Thoracic aorta (tissue), 2 donors: ENCODE results near the gene SLC35A4. TPM values are rescaled to one million over a fixed set of nuclear protein-coding genes. Genes with fewer than 3 reads are reported as not detected.

Experiments
- ATAC-seq: fragments of 150-250 bp; one replicate; pipeline ENCODE4 v1.8.0; 2017; ENCODE audit warnings: low read depth; ENCODE audit not compliant: insufficient number of reproducible peaks, low FRiP score
- DNase-seq: peaks from one replicate; pipeline ENCODE4 v3.0.0-alpha.2; 2020; ENCODE audit warnings: low spot score
- H3K27ac ChIP-seq, 2 donors: fragments of 200-600 bp; sonication (generic); 1 replicate in 1 of 2; 2 replicates in 1 of 2; pipeline ENCODE4 v1.5.1; 2016; ENCODE audit warnings: mild to moderate bottlenecking in 2 of 2, moderate library complexity in 2 of 2
- H3K27me3 ChIP-seq: fragments of 200-600 bp; sonication (generic); replicated peaks from 2 replicates; pipeline ENCODE4 v1.6.0; 2016; ENCODE audit warnings: mild to moderate bottlenecking; ENCODE audit not compliant: insufficient read depth
- H3K36me3 ChIP-seq: fragments of 200-600 bp; sonication (generic); one replicate; pipeline ENCODE4 v1.5.1; 2016
- H3K4me1 ChIP-seq, 2 donors: fragments of 200-600 bp; sonication (generic); 1 replicate in 1 of 2; 2 replicates in 1 of 2; pipeline versions ENCODE4 v1.5.1 to v1.6.0; 2016; ENCODE audit warnings: low read depth in 2 of 2, mild to moderate bottlenecking in 1 of 2; ENCODE audit not compliant: control insufficient read depth in 1 of 2
- H3K4me3 ChIP-seq: fragments of 200-600 bp; sonication (generic); 2 replicates; pipeline ENCODE4 v1.5.1; 2016; ENCODE audit warnings: mild to moderate bottlenecking
- H3K9me3 ChIP-seq: fragments of 200-600 bp; sonication (generic); 2 replicates; pipeline ENCODE4 v1.5.1; 2016
- total RNA-seq, 2 donors: library from RNA; depleted of rRNA; stranded (reverse); fragments of >200 nt; gene quantifications; one replicate each; pipeline versions ENCODE4 v1.1.0 to v1.2.3, GENCODE V29; 2016
- TF ChIP-seq, protein P1 (sequence below): fragments of 200-600 bp; sonication (generic); IDR thresholded peaks from one replicate; pipeline ENCODE4 v1.5.1; 2019; ENCODE audit warnings: antibody characterized with exemption

The SLC35A4 gene
- total RNA-seq, 2 donors from 2014 or later, result 21.7 to 40.2 TPM

DNA sequence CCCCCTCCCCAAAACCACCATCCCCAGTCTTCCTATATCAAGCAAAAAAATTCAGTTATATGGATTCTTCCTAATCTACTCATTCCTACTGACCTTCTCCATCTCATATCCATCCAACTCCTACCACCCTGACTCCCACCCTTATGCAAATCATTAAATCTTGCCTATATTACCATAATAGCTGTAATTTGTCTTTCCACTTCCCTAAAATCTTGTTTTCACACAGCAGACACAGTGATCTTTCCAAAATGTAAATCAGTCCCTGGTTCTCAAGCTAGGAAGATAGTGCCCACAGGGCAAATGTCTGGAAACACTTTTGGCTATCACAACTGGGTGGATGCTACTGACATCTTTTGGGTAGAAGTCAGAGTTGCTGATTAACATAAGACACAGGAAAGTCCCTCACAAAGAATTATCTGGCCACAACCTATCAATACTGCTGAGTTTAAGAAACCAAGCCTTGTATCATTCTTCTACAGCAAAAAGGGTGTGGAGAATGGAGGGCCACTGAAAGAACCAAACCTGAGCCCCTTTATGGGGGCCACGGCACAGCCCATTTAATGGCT, 8.8 kb upstream of the SLC35A4 start:
- peak overlapping the region; percentile 79 for H3K4me3 ChIP-seq
- TF ChIP-seq, protein P1, sequence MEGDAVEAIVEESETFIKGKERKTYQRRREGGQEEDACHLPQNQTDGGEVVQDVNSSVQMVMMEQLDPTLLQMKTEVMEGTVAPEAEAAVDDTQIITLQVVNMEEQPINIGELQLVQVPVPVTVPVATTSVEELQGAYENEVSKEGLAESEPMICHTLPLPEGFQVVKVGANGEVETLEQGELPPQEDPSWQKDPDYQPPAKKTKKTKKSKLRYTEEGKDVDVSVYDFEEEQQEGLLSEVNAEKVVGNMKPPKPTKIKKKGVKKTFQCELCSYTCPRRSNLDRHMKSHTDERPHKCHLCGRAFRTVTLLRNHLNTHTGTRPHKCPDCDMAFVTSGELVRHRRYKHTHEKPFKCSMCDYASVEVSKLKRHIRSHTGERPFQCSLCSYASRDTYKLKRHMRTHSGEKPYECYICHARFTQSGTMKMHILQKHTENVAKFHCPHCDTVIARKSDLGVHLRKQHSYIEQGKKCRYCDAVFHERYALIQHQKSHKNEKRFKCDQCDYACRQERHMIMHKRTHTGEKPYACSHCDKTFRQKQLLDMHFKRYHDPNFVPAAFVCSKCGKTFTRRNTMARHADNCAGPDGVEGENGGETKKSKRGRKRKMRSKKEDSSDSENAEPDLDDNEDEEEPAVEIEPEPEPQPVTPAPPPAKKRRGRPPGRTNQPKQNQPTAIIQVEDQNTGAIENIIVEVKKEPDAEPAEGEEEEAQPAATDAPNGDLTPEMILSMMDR, result no peak
- ATAC-seq (no peak), DNase-seq (no peak)
- no peaks in the 10 kb centered on the region for H3K9me3 ChIP-seq
- peaks cover 11% of the 10 kb centered on the region for H3K36me3 ChIP-seq
- no peaks in the 10 kb centered on the region for H3K27me3 ChIP-seq
- peaks cover 20 to 33% of the 10 kb centered on the region in 2 donors for H3K4me1 ChIP-seq
- peak overlapping the region in 1 of 2 donors; percentile 87 for H3K27ac ChIP-seq

DNA sequence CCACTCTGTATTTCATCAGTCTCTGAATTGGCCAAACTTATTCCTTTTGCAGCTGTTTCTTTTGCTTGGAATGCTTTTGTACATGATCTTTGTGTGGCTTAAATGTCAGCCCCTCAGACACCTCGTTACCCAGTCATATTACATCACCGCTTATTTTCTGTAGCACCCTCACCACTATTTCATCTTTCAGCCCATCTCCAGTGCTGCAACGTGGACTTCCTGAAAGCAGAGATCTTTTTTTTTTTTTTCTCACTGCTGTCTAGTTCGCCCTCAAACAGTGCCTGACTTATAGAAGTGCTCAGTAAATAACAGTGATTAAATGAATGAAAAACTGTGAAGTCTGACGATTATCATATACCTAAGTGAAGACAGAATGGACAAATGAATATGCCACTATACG, 8.2 kb upstream of the SLC35A4 start:
- Histone ChIP-seq H3K4me1 (peaks cover 20 to 33% of the 10 kb centered on the region in 2 donors), H3K4me3 (peak overlapping the region; percentile 79), H3K27me3 (no peaks in the 10 kb centered on the region), H3K27ac (peak overlapping the region in 1 of 2 donors; percentile 87), H3K9me3 (no peaks in the 10 kb centered on the region), H3K36me3 (peaks cover 5% of the 10 kb centered on the region)
- TF ChIP-seq, protein P1, result no peak
- no peak for ATAC-seq
- DNase-seq, result no peak

DNA sequence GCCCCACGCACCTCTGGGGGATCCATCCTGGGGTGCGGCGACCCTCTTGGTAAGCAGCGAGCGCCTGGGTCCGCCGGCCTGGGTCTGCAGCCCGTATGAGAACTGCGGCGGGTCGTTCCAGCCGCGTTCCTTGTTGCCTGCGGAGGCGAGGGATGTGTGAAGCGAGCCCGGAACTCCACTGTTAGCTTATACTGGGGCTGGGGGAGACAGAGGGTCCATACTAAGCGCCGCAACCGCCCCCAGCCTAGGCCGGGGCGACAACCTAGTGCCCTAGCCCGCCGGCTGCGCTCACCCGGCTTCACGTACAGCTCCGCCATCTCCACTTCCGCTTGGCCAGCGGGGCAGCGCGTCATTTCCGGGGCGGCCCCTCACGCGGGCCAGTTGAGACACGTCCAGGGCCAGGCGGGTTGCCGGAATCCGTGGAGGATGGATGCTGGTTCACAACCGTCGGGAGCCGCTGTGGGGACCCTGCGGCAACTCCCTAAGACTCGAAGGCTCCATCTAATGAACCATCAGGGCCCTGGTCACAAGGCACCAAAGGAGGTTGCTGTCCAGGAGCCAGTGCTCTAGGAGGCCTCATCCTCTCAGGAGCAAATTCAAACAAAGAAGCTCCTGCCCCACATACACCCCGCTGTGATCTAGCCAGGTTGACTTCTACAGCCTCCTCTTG, 7.4 kb upstream of the SLC35A4 start, which contains the start of gene SRA1:
TSS of gene SRA1 (minus strand) at position 338 of the 670 bp plus-strand sequence. CDS start at position 317, 21 bp downstream.
- no peaks in the 10 kb centered on the region for H3K27me3 ChIP-seq
- ATAC-seq (peak; percentile 71), DNase-seq (peak; percentile 79)
- H3K36me3 ChIP-seq, result no peaks in the 10 kb centered on the region
- TF ChIP-seq, protein P1, result no peak
- no peaks in the 10 kb centered on the region for H3K9me3 ChIP-seq
- H3K4me3 ChIP-seq, result peak within 1 kb of the TSS; percentile 79
- peak within 1 kb of the TSS; percentile 83 to 87 for H3K27ac ChIP-seq
- peaks cover 20 to 36% of the 10 kb centered on the region in 2 donors for H3K4me1 ChIP-seq

DNA sequence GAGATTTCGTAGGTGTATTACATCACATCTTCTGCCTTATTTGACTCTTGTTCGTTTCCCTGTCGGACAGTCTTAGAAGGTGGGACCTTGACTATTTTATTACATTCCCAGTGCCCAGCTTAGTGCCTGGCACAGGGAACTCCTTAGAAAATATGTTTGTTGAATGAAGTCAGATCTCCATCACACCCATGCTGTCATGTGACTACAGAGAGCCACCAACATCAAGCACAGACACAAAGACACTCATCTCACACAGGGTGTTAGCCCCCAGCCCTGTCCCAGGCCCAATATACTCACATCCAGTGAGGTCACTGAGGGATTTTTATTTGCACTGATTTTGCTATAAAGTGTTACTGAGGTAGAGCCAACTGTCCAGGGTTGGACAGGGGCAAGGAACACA, 6.7 kb upstream of the SLC35A4 start:
- Histone ChIP-seq H3K27me3 (no peaks in the 10 kb centered on the region), H3K4me3 (peak overlapping the region; percentile 79), H3K27ac (peak overlapping the region; percentile 83 to 87), H3K36me3 (no peaks in the 10 kb centered on the region), H3K4me1 (peaks cover 20 to 43% of the 10 kb centered on the region in 2 donors), H3K9me3 (no peaks in the 10 kb centered on the region)
- DNase-seq (no peak), ATAC-seq (no peak)
- TF ChIP-seq, protein P1, result no peak

DNA sequence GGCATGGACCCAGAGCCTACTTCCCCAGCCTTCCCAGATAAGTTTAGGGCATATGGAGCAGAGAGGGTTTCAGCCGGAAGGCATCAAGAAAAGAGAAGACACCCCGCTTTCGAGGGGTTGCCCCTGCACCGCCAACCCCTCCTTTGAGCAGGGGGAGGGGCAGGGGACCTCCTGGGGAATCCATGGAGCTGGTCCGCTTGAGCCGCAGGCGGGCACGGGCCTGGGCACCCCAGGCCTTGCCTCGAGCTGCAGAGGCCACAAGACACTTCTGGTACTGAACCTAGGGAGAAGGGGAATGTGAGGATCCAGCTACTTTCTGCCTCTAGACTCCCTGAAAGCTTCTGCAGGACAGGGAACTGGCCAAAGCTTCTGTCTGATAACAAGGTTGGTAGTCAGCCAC, 6.1 kb upstream of the SLC35A4 start:
- Histone ChIP-seq H3K27me3 (no peaks in the 10 kb centered on the region), H3K27ac (peak overlapping the region; percentile 83 to 87), H3K9me3 (no peaks in the 10 kb centered on the region), H3K4me3 (no peak overlapping the region), H3K4me1 (peaks cover 20 to 48% of the 10 kb centered on the region in 2 donors), H3K36me3 (no peaks in the 10 kb centered on the region)
- DNase-seq, result no peak
- TF ChIP-seq, protein P1, result no peak
- no peak for ATAC-seq
